ENCODE results near the gene CRKL. TPM values are rescaled to one million over a fixed set of nuclear protein-coding genes. Genes with fewer than 3 reads are reported as not detected.

Gene CRKL
- total RNA-seq, 2 experiments from 2014 or later, result 91.0 to 92.9 TPM

- POLR2A ChIA-PET, result no interaction called here
- H3K27ac Mint-ChIP-seq, result no peak overlapping the region
- peaks cover 3% of the 10 kb centered on the region for H3K36me3 Mint-ChIP-seq
- no peak for DNase-seq
- H3K4me3 Mint-ChIP-seq, result no peak overlapping the region
- no peak for ATAC-seq (ENCODE audit: low read depth)
- H3K4me1 Mint-ChIP-seq, result peaks cover 5% of the 10 kb centered on the region
- H3K9me3 Mint-ChIP-seq, result no peaks in the 10 kb centered on the region
- peaks cover 11% of the 10 kb centered on the region for H3K27me3 Mint-ChIP-seq
These were observed 38.3 kb downstream of the CRKL start for GRCh38 chr22:20955548-20955947.

- H3K27me3 Mint-ChIP-seq, result peaks cover 11% of the 10 kb centered on the region
- peaks cover 3% of the 10 kb centered on the region for H3K36me3 Mint-ChIP-seq
- peaks cover 5% of the 10 kb centered on the region for H3K4me1 Mint-ChIP-seq
- ATAC-seq (ENCODE audit: low read depth) (no peak), DNase-seq (no peak)
- no peaks in the 10 kb centered on the region for H3K9me3 Mint-ChIP-seq
- peak overlapping the region; percentile 66 for H3K4me3 Mint-ChIP-seq
- POLR2A ChIA-PET, result interaction anchor here (0.5 to 2.0 kb wide), 3 partner anchors 25 to 146 kb away, joined by 4 to 6 read pairs (median 5); partner anchors contain the start of gene LZTR1
- H3K27ac Mint-ChIP-seq, result no peak overlapping the region
These were observed 39.3 kb downstream of the CRKL start for GRCh38 chr22:20956258-20957101.

GRCh38 chr22:20957102-20957682, 40.0 kb downstream of the CRKL start:
- Mint-ChIP-seq H3K36me3 (peaks cover 3% of the 10 kb centered on the region), H3K9me3 (no peaks in the 10 kb centered on the region), H3K4me1 (peaks cover 8% of the 10 kb centered on the region), H3K27me3 (peaks cover 11% of the 10 kb centered on the region), H3K4me3 (peak overlapping the region; percentile 76), H3K27ac (no peak overlapping the region)
- ATAC-seq (ENCODE audit: low read depth), result peak; percentile 43
- POLR2A ChIA-PET, result interaction anchor here (0.5 to 2.0 kb wide), 2 partner anchors 25 to 49 kb away, joined by 4 to 6 read pairs; partner anchors contain the start of gene LZTR1
- peak; percentile 44 for DNase-seq

- H3K27me3 Mint-ChIP-seq, result peaks cover 11% of the 10 kb centered on the region
- no peaks in the 10 kb centered on the region for H3K36me3 Mint-ChIP-seq
- peaks cover 8% of the 10 kb centered on the region for H3K4me1 Mint-ChIP-seq
- DNase-seq (peak; percentile 40), ATAC-seq (ENCODE audit: low read depth) (peak; percentile 39)
- POLR2A ChIA-PET, result interaction anchor here (1.1 to 2.0 kb wide), 2 partner anchors 24 to 98 kb away, joined by 3 to 6 read pairs; partner anchors contain the start of gene LZTR1
- no peak overlapping the region for H3K27ac Mint-ChIP-seq
- peak overlapping the region; percentile 76 for H3K4me3 Mint-ChIP-seq
- H3K9me3 Mint-ChIP-seq, result no peaks in the 10 kb centered on the region
These were observed 40.6 kb downstream of the CRKL start for GRCh38 chr22:20957683-20958431.

GRCh38 chr22:20959578-20960461, 42.6 kb downstream of the CRKL start:
- no peak for ATAC-seq (ENCODE audit: low read depth)
- H3K4me3 Mint-ChIP-seq, result no peak overlapping the region
- H3K9me3 Mint-ChIP-seq, result no peaks in the 10 kb centered on the region
- no peak overlapping the region for H3K27ac Mint-ChIP-seq
- peaks cover 23% of the 10 kb centered on the region for H3K27me3 Mint-ChIP-seq
- POLR2A ChIA-PET, result interaction anchor here (1.0 kb wide), 1 partner anchor 9 kb away, joined by 3 read pairs; no protein-coding TSS in a partner anchor
- no peak for DNase-seq
- peaks cover 16% of the 10 kb centered on the region for H3K4me1 Mint-ChIP-seq
- no peaks in the 10 kb centered on the region for H3K36me3 Mint-ChIP-seq

GRCh38 chr22:20960609-20961008, 43.4 kb downstream of the CRKL start:
- no peak for ATAC-seq (ENCODE audit: low read depth)
- POLR2A ChIA-PET, result interaction anchor here (1.0 kb wide), 1 partner anchor 10 kb away, joined by 3 read pairs; no protein-coding TSS in a partner anchor

GRCh38 chr22:20962491-20962945, 45.3 kb downstream of the CRKL start:
- ATAC-seq (ENCODE audit: low read depth) (no peak), DNase-seq (no peak)
- H3K9me3 Mint-ChIP-seq, result no peaks in the 10 kb centered on the region
- peaks cover 20% of the 10 kb centered on the region for H3K4me1 Mint-ChIP-seq
- H3K36me3 Mint-ChIP-seq, result no peaks in the 10 kb centered on the region
- H3K27me3 Mint-ChIP-seq, result peaks cover 23% of the 10 kb centered on the region
- POLR2A ChIA-PET, result no interaction called here
- no peak overlapping the region for H3K27ac Mint-ChIP-seq
- no peak overlapping the region for H3K4me3 Mint-ChIP-seq

More at GRCh38 chr22:20960609-20961008, 43.4 kb downstream of the CRKL start:
- Mint-ChIP-seq H3K9me3 (no peaks in the 10 kb centered on the region), H3K27me3 (peaks cover 23% of the 10 kb centered on the region), H3K4me1 (peaks cover 16% of the 10 kb centered on the region), H3K27ac (no peak overlapping the region), H3K36me3 (no peaks in the 10 kb centered on the region), H3K4me3 (no peak overlapping the region)
- no peak for DNase-seq

GRCh38 chr22:20963201-20964052, 46.2 kb downstream of the CRKL start:
- H3K27me3 Mint-ChIP-seq, result peaks cover 15% of the 10 kb centered on the region
- DNase-seq (no peak), ATAC-seq (ENCODE audit: low read depth) (no peak)
- H3K36me3 Mint-ChIP-seq, result no peaks in the 10 kb centered on the region
- peaks cover 15% of the 10 kb centered on the region for H3K4me1 Mint-ChIP-seq
- no peak overlapping the region for H3K27ac Mint-ChIP-seq
- peak overlapping the region; percentile 28 for H3K4me3 Mint-ChIP-seq
- POLR2A ChIA-PET, result no interaction called here
- no peaks in the 10 kb centered on the region for H3K9me3 Mint-ChIP-seq

- Mint-ChIP-seq H3K4me3 (peak overlapping the region; percentile 72), H3K9me3 (no peaks in the 10 kb centered on the region), H3K4me1 (peaks cover 15% of the 10 kb centered on the region), H3K27me3 (peaks cover 12% of the 10 kb centered on the region), H3K36me3 (no peaks in the 10 kb centered on the region), H3K27ac (no peak overlapping the region)
- POLR2A ChIA-PET, result no interaction called here
- no peak for DNase-seq
- no peak for ATAC-seq (ENCODE audit: low read depth)
These were observed 47.0 kb downstream of the CRKL start for GRCh38 chr22:20964090-20964798.

GRCh38 chr22:20964799-20965103, 47.5 kb downstream of the CRKL start:
- POLR2A ChIA-PET, result interaction anchor here (0.7 kb wide), 1 partner anchor 35 kb away, joined by 4 read pairs; no protein-coding TSS in a partner anchor
- peaks cover 15% of the 10 kb centered on the region for H3K4me1 Mint-ChIP-seq
- peak overlapping the region; percentile 72 for H3K4me3 Mint-ChIP-seq
- H3K27me3 Mint-ChIP-seq, result peaks cover 12% of the 10 kb centered on the region
- ATAC-seq (ENCODE audit: low read depth) (peak; percentile 12), DNase-seq (no peak)
- H3K36me3 Mint-ChIP-seq, result no peaks in the 10 kb centered on the region
- no peaks in the 10 kb centered on the region for H3K9me3 Mint-ChIP-seq
- no peak overlapping the region for H3K27ac Mint-ChIP-seq

- POLR2A ChIA-PET, result interaction anchor here (0.7 kb wide), 1 partner anchor 34 kb away, joined by 4 read pairs; no protein-coding TSS in a partner anchor
- Mint-ChIP-seq H3K4me1 (peaks cover 15% of the 10 kb centered on the region), H3K9me3 (no peaks in the 10 kb centered on the region), H3K36me3 (no peaks in the 10 kb centered on the region), H3K27ac (no peak overlapping the region), H3K27me3 (peaks cover 12% of the 10 kb centered on the region), H3K4me3 (peak overlapping the region; percentile 50)
- peak; percentile 15 for ATAC-seq (ENCODE audit: low read depth)
- peak; percentile 43 for DNase-seq
These were observed 48.1 kb downstream of the CRKL start for GRCh38 chr22:20965104-20965887.
